Measurements from ENCODE around the gene PELI1.
A peak's percentile ranks its signal among the peaks of the same experiment; 100 is the strongest.
"Not testable (repeated sequence)": the region's sequence is repeated elsewhere in the genome, so short reads cannot be mapped to it uniquely, and the experiment has no call there.

PELI1 gene

DNA sequence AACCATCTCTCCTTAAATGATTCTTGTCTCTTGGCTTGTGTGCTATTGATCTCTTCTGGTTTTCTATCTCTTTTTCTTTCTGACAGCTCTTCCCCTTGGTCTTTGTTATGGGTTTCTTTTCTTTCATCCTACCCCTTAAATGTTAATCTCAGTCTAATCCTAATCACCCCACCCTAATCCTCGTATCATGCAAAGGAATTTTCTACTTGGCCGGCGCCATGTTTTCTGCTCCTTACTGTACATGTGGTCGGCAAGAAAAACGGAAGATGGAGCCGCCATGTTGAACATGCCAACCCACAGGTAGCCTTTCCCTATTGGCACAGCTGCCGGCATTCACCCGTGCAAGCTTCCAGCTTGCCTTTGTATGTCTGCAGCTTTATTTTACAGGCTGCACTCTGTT, 63.2 kb downstream of the PELI1 start:
- DNase-seq: no peak

DNA sequence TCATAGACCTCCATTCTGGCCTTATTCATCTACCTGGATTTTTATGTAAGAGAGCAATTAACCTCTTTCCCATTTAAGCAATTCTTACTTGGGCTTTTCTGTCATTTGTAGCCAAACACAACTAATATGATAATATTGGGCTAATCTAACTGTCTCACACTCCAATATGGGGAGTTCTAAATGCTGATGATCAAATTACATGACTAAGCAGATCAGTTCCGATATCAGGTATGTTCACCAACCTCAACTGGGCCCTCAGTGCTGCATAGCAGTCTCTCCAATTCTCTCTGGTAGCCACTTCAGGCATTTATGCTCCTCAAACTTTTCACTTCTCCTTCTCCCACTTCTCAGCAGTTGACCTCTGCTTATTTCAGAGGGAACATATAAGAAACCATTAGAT, 64.0 kb downstream of the PELI1 start:
- no peak for DNase-seq

GRCh38 chr2:64079688-64080087, 64.5 kb downstream of the PELI1 start:
- not testable (repeated sequence) for DNase-seq

GRCh38 chr2:64076828-64077227, 67.4 kb downstream of the PELI1 start:
- DNase-seq: not testable (repeated sequence)

GRCh38 chr2:64074616-64075015, 69.6 kb downstream of the PELI1 start:
- not testable (repeated sequence) for DNase-seq

DNA sequence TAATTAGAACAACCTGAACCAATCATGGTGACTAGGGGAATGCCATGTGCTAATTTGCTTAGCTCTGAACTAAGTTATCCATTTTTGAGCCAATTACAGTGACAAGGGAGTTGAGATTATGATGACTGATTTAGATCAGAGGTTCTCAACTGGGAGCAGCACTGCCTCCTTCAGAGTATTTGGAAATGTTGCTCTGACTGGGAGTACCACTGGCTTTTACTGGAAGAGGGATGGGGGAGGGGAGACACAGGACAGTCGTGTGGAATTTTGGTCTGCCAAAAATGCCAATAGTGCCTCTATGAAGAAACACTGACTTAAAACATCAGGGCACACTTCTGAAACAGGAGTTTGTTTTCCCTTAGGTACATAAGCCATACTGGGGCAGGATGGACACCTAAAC, 76.9 kb downstream of the PELI1 start:
- no peak for DNase-seq

GRCh38 chr2:64065516-64065915, 78.7 kb downstream of the PELI1 start:
- DNase-seq: no peak

- peak; percentile 69 for DNase-seq
These were observed 80.3 kb downstream of the PELI1 start for GRCh38 chr2:64063924-64064331.

DNA sequence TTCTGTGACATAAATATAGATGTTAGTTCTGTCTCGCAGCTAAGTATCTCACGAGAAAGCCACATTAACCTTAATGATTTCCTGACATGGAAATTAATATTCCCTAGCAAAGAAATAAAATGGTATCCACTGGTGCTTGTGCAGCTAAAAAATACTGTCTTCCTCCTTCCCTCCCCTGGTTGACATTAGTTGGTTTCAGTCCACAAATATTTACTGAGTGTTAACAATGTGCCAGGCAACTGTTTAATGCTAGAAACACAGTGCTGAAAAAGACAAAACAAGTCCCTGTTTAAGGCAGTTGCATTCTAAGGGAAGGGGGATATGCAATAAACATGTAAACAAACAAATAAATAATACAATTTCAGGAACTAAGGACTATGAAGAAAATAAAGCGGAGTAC, 80.8 kb downstream of the PELI1 start:
- no peak for DNase-seq

- peak; percentile 60 for DNase-seq
These were observed 81.4 kb downstream of the PELI1 start for GRCh38 chr2:64062840-64063239.

DNA sequence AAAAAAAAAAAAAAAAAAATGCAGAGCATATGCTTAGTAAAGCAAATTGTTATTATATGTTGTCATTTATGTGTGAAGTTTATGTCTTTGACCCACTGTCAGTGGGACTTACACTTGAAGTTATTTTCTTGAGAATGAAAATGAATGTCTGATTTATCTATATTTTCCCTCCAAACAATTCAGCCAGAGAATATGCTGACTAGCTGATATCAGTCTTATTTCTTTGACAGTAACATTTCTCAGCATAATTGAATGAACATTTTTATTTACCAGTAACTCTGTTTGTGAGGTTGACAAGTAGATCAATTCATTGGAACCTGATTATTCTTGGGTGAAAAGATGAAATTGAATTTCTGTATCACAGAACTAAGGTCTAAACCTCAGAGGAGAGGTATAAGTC, 85.0 kb downstream of the PELI1 start:
- no peak for DNase-seq

DNA sequence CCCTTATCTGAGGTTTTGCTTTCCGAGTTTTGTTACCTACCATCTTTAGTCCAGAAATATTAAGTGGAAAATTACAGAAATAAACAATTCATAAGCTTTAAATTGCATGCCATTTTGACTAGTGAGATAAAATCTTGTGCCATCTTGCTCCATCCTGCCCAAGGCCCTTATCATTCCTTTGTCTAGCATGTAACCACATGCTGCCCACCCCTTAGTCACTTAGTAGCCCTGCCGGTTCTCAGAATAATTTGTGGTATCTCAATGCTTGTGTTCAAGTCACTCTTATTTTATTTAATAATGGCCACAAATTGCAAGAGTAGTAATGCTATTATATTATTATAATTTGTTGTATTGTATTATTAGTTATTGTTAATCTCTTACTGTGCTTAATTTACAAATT, 88.2 kb downstream of the PELI1 start:
- no peak for DNase-seq

- no peak for DNase-seq
These were observed 89.9 kb downstream of the PELI1 start for GRCh38 chr2:64054161-64054915.

DNA sequence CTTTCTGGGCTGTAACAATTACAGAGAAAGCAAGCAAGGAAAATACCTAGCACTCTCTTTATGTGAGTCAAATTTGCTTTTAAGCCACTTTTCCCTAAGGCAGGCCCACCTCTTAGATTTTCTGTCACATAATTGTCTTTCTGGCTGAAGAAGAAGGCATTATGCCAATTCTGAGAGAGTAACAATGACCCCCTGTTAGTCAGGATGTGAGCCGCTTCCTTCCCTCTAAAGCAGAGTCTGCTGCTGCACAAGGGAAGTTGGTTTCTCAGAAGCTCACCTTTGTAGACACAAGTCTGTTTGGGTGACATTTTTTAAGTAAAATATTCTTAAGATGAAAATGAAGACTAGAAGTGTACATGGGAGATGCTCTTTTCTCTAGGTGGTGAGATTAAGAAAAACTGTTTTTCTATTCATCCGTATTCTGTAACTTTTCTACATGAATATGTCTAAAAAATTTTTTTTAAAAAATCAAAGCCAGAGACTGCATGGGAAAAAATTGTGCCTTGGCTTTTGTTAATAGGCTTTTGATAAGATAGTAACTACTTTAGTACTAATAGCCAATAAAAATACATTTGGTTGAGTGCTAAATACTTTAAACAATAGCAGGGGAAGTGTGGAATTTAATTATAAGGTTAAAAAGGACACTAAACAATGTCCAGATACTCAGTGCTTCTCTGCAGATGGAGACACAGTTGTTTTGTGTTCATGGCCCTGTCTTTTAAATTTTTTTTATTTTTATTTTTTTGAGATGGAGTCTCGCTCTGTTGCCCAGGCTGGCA, 91.6 kb downstream of the PELI1 start:
- no peak for DNase-seq

GRCh38 chr2:64049633-64050220, 94.5 kb downstream of the PELI1 start:
- DNase-seq: peak; percentile 65

- DNase-seq: no peak
These were observed 98.3 kb downstream of the PELI1 start for GRCh38 chr2:64045938-64046337.
